GM08714 (cell line): ENCODE measurements around the gene YJU2.
A peak's percentile ranks its signal among the peaks of the same experiment; 100 is the strongest.

ENCODE experiments used
- H3K4me3 ChIP-seq: fragments of 200-500 bp; sonication (Bioruptor generic); 2 replicates; pipeline ENCODE4 v1.5.1; 2014; ENCODE audit warnings: mild to moderate bottlenecking, low read length, inconsistent platforms
- ZNF274 ChIP-seq: IDR thresholded peaks from 2 replicates; pipeline ENCODE4 v1.6.1; 2012; ENCODE audit warnings: mild to moderate bottlenecking, low read depth, low read length

YJU2 gene

GRCh38 chr19:4246767-4247593 is at the start of gene YJU2:
YJU2 (plus strand) TSS chr19:4247080; CDS start chr19:4247147, 67 bp downstream.
- TF ChIP-seq ZNF274: no peak
- peak within 1 kb of the TSS; percentile 82 for H3K4me3 ChIP-seq

DNA sequence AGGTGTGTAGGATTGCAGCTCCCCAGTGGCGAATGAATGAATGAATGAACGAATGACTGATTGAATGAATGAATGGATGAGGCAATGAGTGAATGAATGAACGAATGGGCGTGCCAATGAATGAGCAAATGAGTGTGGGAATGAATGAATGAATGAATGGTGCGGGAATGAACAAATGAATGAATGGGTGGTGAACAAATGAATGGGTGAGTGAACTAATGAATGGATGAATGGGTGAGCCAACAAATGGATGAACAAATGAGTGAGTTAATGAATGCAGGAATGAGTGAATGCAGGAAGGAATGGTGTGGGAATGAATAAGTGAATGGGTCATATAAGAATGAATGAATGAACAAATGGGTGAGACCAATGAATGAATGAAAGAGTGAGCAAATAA is 49.7 kb upstream of the YJU2 start:
- no peak overlapping the region for H3K4me3 ChIP-seq
- TF ChIP-seq ZNF274: no peak

DNA sequence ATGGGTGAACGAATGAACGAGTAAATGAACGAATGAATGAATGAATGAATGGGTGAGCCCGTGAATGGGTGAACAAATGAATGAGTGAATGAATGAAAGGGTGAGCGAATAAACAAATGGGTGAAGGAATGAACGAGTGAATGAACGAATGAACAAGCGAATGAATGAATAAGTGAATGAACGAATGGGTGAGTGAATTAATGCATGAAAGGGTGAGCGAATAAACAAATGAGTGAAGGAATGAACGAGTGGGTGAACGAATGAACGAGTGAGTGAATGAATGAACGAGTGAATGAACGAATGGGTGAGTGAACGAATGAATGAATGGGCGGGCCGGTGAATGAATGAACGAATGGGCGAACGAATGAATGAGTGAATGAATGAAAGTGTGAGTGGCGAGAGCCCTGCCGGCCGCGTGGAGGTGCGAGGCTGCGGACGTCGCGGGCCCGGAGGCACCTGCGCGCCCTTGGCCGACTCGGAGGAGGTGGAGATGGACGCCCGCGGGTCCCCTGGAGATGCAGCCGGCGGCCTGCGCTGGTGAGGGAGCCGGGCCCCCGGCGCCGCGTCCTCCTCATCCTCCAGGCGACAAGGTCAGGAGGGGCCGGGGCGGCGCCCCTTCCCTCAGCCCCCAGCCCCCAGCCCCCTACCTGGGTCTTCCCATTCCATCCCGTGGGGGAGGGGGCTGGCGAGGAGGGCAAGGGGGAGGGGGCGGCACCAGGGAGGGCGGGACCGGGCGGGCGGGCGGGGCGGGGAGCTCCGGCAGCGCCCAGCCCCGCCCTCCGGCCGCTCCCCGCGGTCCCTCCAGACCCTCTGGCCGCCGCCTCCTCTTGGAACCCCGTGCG is 49.0 kb upstream of the YJU2 start:
- no peak for TF ChIP-seq ZNF274
- H3K4me3 ChIP-seq: no peak overlapping the region

- no peak for TF ChIP-seq ZNF274
- H3K4me3 ChIP-seq: no peak overlapping the region
Observed at GRCh38 chr19:4198467-4199126, 48.3 kb upstream of the YJU2 start.

DNA sequence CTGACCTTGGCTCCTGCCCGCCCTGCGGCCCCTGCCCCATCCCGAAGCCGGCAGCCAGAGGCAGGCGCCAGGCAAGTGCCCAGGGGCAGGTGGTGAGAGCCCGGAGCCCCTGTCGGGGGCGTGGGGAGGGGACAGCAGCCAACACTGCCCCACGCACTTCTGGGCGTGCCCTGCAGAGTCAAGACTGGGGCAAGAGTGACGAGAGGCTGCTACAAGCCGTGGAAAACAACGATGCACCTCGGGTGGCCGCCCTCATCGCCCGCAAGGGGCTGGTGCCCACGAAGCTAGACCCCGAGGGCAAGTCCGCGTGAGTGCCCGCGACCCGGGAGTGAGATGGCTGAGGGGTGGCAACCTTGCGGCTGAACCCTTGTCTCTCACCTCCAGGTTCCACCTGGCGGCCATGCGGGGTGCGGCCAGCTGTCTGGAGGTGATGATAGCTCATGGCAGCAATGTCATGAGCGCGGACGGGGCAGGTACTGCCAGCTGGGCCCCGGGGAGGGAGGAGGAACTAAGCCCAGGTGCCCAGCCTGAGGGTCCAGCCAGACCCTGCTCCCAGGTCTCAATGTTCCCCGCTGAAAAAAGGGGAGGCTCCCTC is 47.1 kb upstream of the YJU2 start:
- H3K4me3 ChIP-seq: no peak overlapping the region
- no peak for TF ChIP-seq ZNF274

DNA sequence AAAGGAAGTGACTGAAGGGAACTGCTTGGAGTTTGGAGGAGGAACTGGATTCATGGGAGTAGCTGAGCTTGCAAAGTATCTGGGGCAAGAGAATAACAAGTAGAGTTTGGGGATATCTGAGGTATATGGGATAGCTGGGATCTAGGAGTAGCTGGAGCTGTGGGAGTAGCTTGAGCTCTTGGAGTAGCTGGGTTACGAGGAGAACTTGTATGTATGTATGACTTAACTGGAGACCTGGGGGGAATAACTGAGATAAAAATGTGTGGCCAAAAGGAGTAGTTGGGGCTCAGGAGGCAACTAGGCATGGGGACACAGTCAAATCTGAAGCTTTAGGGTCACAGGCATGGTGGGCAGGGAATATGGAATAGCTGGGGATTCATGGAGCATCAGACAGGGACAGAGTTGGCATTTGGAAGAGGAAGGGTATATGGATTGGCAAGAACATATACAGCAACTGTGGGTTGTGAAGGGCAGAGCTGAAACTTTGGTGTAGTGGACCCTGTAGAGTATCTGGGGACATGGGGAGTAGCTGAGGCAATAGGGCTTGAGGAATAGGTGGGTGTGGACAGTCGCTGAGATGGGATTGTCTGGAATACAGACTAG is 45.8 kb upstream of the YJU2 start:
- TF ChIP-seq ZNF274: no peak
- H3K4me3 ChIP-seq: no peak overlapping the region

- H3K4me3 ChIP-seq: no peak overlapping the region
- no peak for TF ChIP-seq ZNF274
Observed at GRCh38 chr19:4201798-4202197, 45.1 kb upstream of the YJU2 start.

DNA sequence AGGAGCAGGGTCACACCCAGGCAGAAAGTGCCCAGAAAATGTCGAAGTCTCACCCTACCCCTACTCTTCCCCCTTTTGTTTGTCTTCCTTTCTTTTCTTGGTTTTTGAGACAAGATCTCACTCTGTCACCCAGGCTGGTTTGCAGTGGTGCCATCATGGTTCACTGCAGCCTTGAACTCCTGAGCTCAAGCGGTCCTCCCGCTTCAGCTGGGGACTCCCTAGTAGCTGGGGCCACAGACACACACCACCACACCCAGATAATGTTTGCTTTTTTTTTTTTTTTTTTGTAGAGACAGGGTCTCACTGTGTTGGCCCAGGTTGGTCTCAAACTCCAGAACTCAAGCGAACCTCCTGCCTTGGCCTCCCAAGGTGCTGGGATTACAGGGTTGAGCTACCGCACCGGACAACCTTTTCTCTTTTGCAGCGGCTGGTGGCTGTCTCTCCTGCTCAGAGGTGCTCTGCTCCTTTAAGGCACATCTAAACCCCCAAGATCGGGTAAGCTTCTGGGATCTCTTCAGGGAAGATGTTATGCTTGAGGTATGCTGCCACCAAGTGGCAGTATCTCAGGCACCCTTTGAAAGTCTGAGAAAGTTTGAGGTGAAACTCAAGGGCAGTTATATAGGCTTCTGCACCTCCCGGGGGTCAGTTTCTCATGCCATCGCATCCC is 39.9 kb upstream of the YJU2 start:
- H3K4me3 ChIP-seq: no peak overlapping the region
- TF ChIP-seq ZNF274: no peak

DNA sequence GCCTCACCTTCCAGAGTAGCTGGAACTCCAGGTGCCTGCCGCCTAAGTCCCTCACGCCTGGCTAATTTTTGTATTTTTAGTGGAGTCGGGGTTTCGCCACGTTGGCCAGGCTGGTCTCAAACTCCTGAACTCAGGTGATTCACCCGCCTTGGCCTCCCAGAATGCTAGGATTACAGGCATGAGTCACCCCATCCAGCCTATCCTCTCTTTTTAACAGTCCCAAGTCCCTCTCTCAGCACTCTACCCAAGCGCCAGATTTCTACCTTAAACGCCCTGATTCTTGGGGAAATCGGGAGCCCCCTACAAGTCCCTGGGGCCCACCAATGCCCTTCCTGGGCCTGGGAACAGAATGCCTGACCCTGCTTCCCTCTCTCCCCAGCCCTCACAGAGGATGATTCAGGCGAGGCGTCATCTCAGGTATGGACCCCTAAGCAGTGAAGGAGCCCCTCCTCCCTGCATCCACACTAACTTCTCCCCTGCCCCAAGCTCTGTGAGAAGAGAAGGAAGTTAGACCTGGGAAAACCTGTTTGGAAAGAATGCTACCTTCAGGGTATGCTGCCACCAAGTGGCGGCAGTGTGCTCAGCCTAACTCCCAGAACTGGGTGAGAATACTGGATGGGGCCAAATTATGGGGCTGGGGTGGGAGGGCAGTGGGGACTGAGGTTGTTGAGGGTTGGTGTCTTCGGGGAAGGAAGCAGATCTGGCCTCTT is 38.3 kb upstream of the YJU2 start:
- TF ChIP-seq ZNF274: no peak
- no peak overlapping the region for H3K4me3 ChIP-seq

DNA sequence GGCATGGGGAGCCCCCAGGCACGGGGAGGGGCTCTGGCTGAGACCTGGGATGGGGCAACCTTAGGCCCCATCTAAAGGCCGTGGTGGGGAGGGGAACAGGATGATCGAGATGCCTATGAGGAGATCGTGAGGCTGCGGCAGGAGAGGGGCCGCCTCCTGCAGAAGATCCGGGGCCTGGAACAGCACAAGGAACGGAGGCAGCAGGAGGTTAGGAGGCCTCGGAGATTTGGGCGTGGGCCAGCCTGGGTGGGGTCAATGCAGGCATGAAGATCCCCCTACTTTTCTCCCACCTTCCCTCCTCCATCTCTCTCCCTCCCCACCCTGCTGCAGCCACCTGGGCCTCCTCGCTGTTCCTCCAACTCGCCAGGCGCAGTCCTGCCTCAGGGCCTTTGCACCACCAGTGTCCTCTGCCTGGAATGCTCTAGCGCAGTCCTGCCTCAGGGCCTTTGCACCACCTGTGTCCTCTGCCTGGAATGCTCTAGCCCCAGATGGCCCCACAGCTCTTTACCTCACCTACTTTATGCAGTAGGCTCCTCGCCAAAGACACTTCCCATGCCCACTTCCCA is 36.6 kb upstream of the YJU2 start:
- no peak for TF ChIP-seq ZNF274
- H3K4me3 ChIP-seq: no peak overlapping the region

DNA sequence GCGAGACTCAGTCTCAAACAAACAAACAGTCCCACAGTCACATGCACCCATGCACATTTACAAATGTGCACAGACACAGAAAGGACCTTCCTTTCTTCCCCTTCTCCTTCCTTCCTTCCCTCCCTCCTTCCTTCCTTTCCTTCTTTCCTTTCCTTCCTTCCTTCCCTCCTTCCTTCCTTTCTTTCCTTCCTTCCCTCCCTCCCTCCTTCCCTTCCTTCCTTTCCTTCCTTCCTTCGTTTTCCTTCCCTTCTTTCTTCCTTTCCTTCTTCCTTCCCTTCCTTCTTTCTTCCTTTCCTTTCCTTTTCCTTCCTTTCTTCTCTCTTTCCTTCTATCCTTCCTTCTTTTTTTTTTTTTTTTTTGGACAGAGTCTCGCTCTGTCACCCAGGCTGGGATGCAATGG is 33.8 kb upstream of the YJU2 start:
- no peak overlapping the region for H3K4me3 ChIP-seq
- TF ChIP-seq ZNF274: no peak

DNA sequence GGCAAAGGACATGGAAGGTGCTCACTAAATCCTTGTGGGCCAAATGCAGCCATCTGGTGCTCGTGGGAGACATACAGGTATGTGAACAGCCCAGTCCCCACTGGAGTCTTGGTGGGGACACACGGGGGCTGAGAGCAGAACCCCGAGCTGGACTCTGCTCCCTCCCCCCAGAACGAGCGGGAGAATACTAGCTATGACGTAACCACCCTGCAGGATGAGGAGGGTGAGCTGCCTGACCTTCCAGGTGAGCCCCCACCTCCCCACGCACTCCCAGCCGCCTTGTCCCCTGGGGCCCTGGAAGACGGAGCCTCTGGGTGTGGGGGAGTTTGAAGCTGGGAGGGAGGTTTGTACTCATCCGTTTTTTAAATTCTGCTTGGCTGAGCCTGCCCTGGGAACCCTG is 31.1 kb upstream of the YJU2 start:
- no peak for TF ChIP-seq ZNF274

More for the DNA sequence above, 31.1 kb upstream of the YJU2 start:
- no peak overlapping the region for H3K4me3 ChIP-seq
